GM18517 (cell line): ENCODE data around the gene LGR5.

Source experiments
- ATAC-seq: cut with Tn5 transposase; IDR thresholded peaks from one replicate; pipeline ENCODE4 v1.9.1; 2021; ENCODE audit warnings: mild to moderate bottlenecking, moderate library complexity; ENCODE audit not compliant: unreplicated experiment

LGR5 gene

DNA sequence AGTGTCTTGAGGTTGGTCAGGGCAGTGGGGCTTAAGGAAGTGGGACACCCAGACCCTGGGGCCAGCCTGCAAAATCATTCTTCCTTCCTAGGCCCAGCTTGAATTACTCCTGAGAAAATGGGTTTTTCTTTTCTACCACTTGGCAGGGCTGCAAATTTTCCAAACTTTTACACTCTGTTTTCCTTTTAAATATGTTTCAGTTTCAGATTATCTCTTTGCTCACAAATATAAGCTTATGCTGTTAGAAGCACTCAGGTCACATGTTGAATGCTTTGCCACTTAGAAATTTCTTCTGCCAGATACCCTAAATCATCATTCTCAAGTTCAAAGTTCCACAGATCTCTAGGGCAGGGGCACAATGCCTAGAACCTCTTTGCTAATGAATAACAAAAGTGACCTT lies 2.9 kb upstream of the LGR5 start:
- ATAC-seq = no peak

- no peak for ATAC-seq
Measured at GRCh38 chr12:71438670-71439361, 782 bp upstream of the LGR5 start.

- no peak for ATAC-seq
Measured at GRCh38 chr12:71439362-71439612, 311 bp upstream of the LGR5 start.

- no peak for ATAC-seq
Measured at GRCh38 chr12:71440345-71440762, 756 bp downstream of the LGR5 start.

GRCh38 chr12:71440763-71441748 lies 1.5 kb downstream of the LGR5 start:
- ATAC-seq = peak; percentile 60

DNA sequence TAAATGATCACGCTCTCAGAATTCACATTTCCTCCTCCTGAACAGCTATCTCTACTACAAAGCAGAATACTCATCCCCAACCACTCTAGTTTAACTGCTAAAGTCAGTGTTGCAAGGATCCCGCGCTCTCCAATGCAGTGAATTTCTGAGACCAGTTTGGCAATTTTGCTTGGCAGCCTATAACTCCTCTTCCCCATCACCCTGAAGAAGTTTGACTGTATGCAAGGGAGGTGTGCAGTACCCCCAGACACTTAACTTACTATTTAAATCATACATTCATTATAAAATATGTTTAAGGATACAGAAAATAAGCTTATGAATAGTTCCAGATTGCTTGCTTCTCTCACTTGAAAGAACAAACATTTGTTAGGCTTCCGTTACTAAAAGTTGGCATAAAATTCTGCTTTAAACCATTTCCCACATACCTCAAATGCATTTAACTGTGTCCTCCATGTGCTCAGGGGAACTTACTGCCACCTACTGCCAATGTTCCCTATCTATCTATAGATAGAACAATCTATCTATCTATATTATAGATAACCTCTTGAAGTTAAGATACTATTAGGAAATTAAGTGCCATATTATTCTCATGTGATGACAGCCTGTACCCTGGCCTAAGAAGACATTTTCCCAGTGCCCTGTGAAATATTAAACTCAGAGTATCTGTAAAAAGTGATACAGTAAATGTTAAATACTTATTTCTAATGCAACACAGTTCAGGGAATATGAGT lies 2.4 kb downstream of the LGR5 start:
- no peak for ATAC-seq

- ATAC-seq = no peak
Measured at GRCh38 chr12:71442567-71442931, 3.0 kb downstream of the LGR5 start.

GRCh38 chr12:71445071-71445470 lies 5.5 kb downstream of the LGR5 start:
- no peak for ATAC-seq

- ATAC-seq = no peak
Measured at GRCh38 chr12:71447691-71448132, 8.1 kb downstream of the LGR5 start.

DNA sequence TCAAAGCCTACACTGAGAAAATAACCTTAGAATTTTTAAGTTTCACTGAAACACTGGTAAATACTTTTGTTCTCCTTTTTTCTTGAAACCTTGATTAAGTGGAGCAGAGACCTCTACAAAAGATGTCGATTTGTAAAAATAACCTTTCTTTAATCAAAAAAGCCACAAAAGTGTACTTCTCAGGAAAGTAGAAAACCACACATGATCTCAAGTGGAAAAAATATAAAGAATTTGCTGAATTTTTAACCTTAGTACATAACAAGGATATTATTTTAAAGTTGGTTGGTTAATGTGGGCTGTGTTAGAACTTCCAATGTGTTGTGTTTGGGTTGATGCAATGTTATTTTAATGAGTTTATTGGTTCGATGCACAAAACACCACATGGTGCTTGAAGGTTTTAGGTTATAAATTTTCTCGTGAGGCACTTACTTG lies 8.6 kb downstream of the LGR5 start:
- ATAC-seq = no peak

GRCh38 chr12:71449373-71450070 lies 9.9 kb downstream of the LGR5 start:
- ATAC-seq = no peak

- ATAC-seq = no peak
Measured at GRCh38 chr12:71452006-71452405, 12.4 kb downstream of the LGR5 start.

- ATAC-seq = no peak
Measured at GRCh38 chr12:71455028-71455737, 15.6 kb downstream of the LGR5 start.

GRCh38 chr12:71456316-71456715 lies 16.7 kb downstream of the LGR5 start:
- ATAC-seq = no peak

DNA sequence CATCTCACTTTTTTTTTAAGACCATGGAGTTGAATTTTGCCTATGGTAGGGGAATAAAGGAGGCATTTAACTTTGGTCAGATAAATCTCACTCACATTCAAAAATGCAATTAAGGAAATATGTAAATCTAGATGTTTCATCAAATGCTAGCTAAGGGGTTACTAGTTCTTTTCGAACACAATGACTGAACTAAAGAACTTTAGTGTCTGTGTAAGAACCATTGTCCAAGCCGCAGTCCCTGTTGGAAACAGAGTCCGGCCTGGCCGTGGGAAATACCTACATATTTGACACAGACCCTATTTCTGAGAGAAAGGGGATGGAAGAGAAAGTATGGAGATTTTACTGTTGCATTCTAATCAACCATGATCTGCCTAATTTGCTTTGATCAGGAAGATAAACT lies 17.4 kb downstream of the LGR5 start:
- no peak for ATAC-seq

DNA sequence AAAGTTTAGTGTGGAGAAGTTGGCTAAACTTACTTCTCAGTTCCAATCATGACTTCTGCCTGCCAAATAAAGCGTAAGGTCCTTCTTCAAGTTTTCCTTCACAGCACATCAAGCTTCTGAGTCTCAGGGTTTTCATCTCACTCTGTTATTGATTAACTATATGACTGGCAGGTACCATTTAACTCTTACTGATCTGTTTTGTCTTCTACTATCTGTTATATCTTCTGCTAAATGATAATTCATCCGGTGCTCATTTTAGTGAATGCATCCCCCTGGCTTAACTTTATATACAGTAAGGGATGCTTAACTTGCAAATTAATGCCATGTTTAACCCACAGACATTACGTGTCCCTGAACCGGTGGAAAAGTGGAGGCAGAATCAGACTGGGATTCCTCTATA lies 20.7 kb downstream of the LGR5 start:
- ATAC-seq = no peak

- no peak for ATAC-seq
Measured at GRCh38 chr12:71460850-71461609, 21.4 kb downstream of the LGR5 start.

GRCh38 chr12:71461787-71462328 lies 22.3 kb downstream of the LGR5 start:
- no peak for ATAC-seq

GRCh38 chr12:71465796-71466195 lies 26.2 kb downstream of the LGR5 start:
- no peak for ATAC-seq
